Neural cell (in vitro differentiated cells): ENCODE measurements around the gene CFAP161. TPM values are rescaled to one million over a fixed set of nuclear protein-coding genes. Genes with fewer than 3 reads are reported as not detected.

ENCODE experiments used
- H2AFZ ChIP-seq: fragments of 200-600, 300-800 bp; sonication (generic), shearing (Covaris generic); 2 replicates; pipeline ENCODE4 v1.6.0; 2014; ENCODE audit warnings: low read depth, mild to moderate bottlenecking, antibody characterized with exemption, low read length, moderate library complexity
- H3F3A ChIP-seq: fragments of 200-600 bp; shearing (Covaris generic); 2 replicates; pipeline ENCODE4 v1.6.1; 2016; ENCODE audit warnings: mild to moderate bottlenecking, moderate library complexity, mixed read lengths, antibody characterized with exemption, low read length; ENCODE audit not compliant: insufficient read depth, poor library complexity, severe bottlenecking
- H3K27ac ChIP-seq: fragments of 200-600, 300-800 bp; sonication (generic), shearing (Covaris generic); 2 replicates; pipeline ENCODE4 v1.5.1; 2014; ENCODE audit warnings: mild to moderate bottlenecking, low read length, moderate library complexity
- H3K27me3 ChIP-seq: fragments of 300-800, 200-600 bp; sonication (generic), shearing (Covaris generic); 2 replicates; pipeline ENCODE4 v1.6.0; 2014; ENCODE audit warnings: mild to moderate bottlenecking, low read depth, low read length, moderate library complexity; ENCODE audit not compliant: insufficient read depth
- H3K36me3 ChIP-seq: fragments of 300-800, 200-600 bp; sonication (generic), shearing (Covaris generic); 2 replicates; pipeline ENCODE4 v1.5.1; 2014; ENCODE audit warnings: mild to moderate bottlenecking, antibody characterized with exemption, low read length, moderate library complexity; ENCODE audit not compliant: insufficient read depth
- H3K4me2 ChIP-seq: fragments of 300-800, 200-600 bp; sonication (generic), shearing (Covaris generic); 2 replicates; pipeline ENCODE4 v1.6.0; 2014; ENCODE audit warnings: mild to moderate bottlenecking, low read length
- H3K4me3 ChIP-seq: fragments of 300-800, 200-600 bp; sonication (generic), shearing (Covaris generic); 2 replicates; pipeline ENCODE4 v1.5.1; 2014; ENCODE audit warnings: mild to moderate bottlenecking, low read length, moderate library complexity
- H3K79me2 ChIP-seq: fragments of 200-600 bp; shearing (Covaris generic); replicated peaks from 2 replicates; pipeline ENCODE4 v1.6.0; 2014; ENCODE audit warnings: mild to moderate bottlenecking, low read length, moderate library complexity; ENCODE audit not compliant: insufficient read depth
- H3K9ac ChIP-seq: fragments of 300-800, 200-600 bp; sonication (generic), shearing (Covaris generic); 2 replicates; pipeline ENCODE4 v1.6.1; 2016; ENCODE audit warnings: mild to moderate bottlenecking, low read length, mixed read lengths
- H3K9me2 ChIP-seq: fragments of 200-600 bp; shearing (Covaris generic); 2 replicates; pipeline ENCODE4 v1.6.1; 2016; ENCODE audit warnings: mild to moderate bottlenecking, low read length, mixed read lengths; ENCODE audit not compliant: insufficient read depth
- H3K9me3 ChIP-seq: fragments of 200-600, 300-800 bp; sonication (generic), shearing (Covaris generic); 2 replicates; pipeline ENCODE4 v1.6.1; 2016; ENCODE audit warnings: mild to moderate bottlenecking, mixed run types, low read length, moderate library complexity, mixed read lengths
- H4K20me1 ChIP-seq: fragments of 200-600 bp; shearing (Covaris generic); 2 replicates; pipeline ENCODE4 v1.6.1; 2016; ENCODE audit warnings: mild to moderate bottlenecking, mixed run types; ENCODE audit not compliant: insufficient read depth
- EP300 ChIP-seq: fragments of 450-650 bp; conservative IDR thresholded peaks from 2 replicates; pipeline ENCODE4 v1.6.1; 2014; ENCODE audit warnings: antibody characterized with exemption, mild to moderate bottlenecking, moderate library complexity; ENCODE audit not compliant: poor library complexity, severe bottlenecking
- EZH2 ChIP-seq: fragments of 200-600, 300-800 bp; shearing (Covaris generic), sonication (generic); IDR thresholded peaks from 2 replicates; pipeline ENCODE4 v1.6.1; 2014; ENCODE audit warnings: antibody characterized with exemption, low read length, borderline replicate concordance, mild to moderate bottlenecking; ENCODE audit not compliant: insufficient read depth, poor library complexity, severe bottlenecking
- MXI1 ChIP-seq: fragments of 450-650 bp; conservative IDR thresholded peaks from 2 replicates; pipeline ENCODE4 v1.6.1; 2014; ENCODE audit warnings: antibody characterized with exemption, mild to moderate bottlenecking; ENCODE audit not compliant: poor library complexity, severe bottlenecking
- POLR2AphosphoS5 ChIP-seq: IDR thresholded peaks from 2 replicates; pipeline ENCODE4 v1.6.1; 2012
- RAD21 ChIP-seq: fragments of 450-650 bp; conservative IDR thresholded peaks from 2 replicates; pipeline ENCODE4 v1.6.1; 2014; ENCODE audit warnings: antibody characterized with exemption, mild to moderate bottlenecking, moderate library complexity
- REST ChIP-seq: IDR thresholded peaks from 2 replicates; pipeline ENCODE4 v1.6.1; 2012; ENCODE audit warnings: borderline replicate concordance
- SMC3 ChIP-seq: fragments of 450-650 bp; conservative IDR thresholded peaks from 2 replicates; pipeline ENCODE4 v1.6.1; 2014; ENCODE audit warnings: antibody characterized with exemption, mild to moderate bottlenecking, moderate library complexity; ENCODE audit not compliant: poor library complexity
- TAF1 ChIP-seq: IDR thresholded peaks from 2 replicates; pipeline ENCODE4 v1.6.1; 2012; ENCODE audit warnings: low read depth
- polyA plus RNA-seq: library from polyadenylated mRNA; depleted of rRNA; stranded (reverse); fragments of >200 nt; gene quantifications from 2 replicates; pipeline ENCODE4 v1.2.3, GENCODE V29; 2014
- TF ChIP-seq, protein P1 (sequence below): fragments of 450-650 bp; IDR thresholded peaks from 2 replicates; pipeline ENCODE4 v1.5.1; 2014; ENCODE audit warnings: antibody characterized with exemption, mild to moderate bottlenecking, moderate library complexity; ENCODE audit not compliant: poor library complexity, severe bottlenecking

CFAP161 gene
- polyA plus RNA-seq, 1 donor from 2014 or later: not detected

DNA sequence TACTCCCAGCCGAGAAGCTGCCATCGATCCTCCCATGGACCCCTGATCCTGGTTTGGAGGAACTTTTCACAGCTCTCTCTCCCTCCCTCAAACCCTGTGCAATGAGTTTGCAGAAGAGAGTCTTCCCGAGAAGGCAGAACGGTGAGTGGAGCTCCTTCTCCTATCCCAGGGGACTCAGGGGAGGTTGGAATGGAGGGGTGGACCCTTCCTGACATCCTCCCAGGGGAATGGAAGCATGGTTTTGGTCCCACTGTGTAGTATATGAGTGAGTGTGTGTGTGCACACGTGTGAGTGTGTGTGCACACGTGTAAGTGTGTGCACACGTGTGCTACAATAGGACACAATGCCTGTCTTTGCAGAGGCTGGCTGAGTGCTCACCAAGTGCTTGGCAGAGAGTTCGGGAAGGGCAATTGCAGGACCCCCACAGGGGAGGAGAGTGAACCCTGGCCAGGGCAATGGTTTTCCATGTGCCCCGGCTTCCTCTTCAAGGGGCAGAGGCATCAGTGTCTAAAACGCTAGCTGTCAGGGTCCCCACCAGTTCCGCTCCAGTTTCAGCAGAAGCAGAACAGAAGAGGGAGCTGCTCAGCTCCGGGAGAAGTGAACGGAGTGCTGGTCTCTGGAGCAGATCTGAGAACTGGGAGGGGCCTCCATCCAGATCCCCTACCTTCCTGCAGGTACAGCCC lies 48.8 kb downstream of the CFAP161 start:
- Histone ChIP-seq H3K79me2 (no peaks in the 10 kb centered on the region), H3K9ac (no peak overlapping the region), H3K36me3 (no peaks in the 10 kb centered on the region), H3K27me3 (no peaks in the 10 kb centered on the region), H2AFZ (no peak overlapping the region), H4K20me1 (no peaks in the 10 kb centered on the region), H3F3A (no peaks in the 10 kb centered on the region), H3K9me2 (no peaks in the 10 kb centered on the region), H3K4me2 (no peak overlapping the region), H3K4me3 (no peak overlapping the region), H3K9me3 (no peaks in the 10 kb centered on the region), H3K27ac (no peak overlapping the region)
- no peak for TF ChIP-seq MXI1
- TF ChIP-seq, protein P1, sequence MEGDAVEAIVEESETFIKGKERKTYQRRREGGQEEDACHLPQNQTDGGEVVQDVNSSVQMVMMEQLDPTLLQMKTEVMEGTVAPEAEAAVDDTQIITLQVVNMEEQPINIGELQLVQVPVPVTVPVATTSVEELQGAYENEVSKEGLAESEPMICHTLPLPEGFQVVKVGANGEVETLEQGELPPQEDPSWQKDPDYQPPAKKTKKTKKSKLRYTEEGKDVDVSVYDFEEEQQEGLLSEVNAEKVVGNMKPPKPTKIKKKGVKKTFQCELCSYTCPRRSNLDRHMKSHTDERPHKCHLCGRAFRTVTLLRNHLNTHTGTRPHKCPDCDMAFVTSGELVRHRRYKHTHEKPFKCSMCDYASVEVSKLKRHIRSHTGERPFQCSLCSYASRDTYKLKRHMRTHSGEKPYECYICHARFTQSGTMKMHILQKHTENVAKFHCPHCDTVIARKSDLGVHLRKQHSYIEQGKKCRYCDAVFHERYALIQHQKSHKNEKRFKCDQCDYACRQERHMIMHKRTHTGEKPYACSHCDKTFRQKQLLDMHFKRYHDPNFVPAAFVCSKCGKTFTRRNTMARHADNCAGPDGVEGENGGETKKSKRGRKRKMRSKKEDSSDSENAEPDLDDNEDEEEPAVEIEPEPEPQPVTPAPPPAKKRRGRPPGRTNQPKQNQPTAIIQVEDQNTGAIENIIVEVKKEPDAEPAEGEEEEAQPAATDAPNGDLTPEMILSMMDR: no peak
- TF ChIP-seq POLR2AphosphoS5: no peak
- no peak for TF ChIP-seq REST
- TF ChIP-seq TAF1: no peak
- TF ChIP-seq EP300: no peak

DNA sequence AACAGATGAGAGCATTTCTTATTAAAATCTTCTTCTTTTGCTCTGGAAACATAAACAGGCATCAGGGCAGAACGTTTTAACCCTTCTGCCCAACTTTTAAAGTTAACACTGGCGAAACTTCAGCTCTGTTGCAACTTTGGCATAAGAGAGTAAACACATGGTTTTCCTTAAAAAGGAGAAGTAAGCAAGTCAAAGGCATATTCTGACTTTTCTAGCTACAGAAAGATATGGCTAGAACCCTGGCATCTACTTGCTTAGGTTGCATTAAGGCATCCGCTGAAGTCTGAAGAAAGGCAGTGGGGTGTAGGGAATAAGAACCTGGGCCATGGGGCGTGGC lies 49.3 kb downstream of the CFAP161 start:
- Histone ChIP-seq H3K4me3 (no peak overlapping the region), H3K9ac (no peak overlapping the region), H3K79me2 (no peaks in the 10 kb centered on the region), H3K27me3 (no peaks in the 10 kb centered on the region), H3K9me3 (no peaks in the 10 kb centered on the region), H3K9me2 (no peaks in the 10 kb centered on the region), H3F3A (no peaks in the 10 kb centered on the region), H2AFZ (no peak overlapping the region), H3K27ac (no peak overlapping the region), H4K20me1 (no peaks in the 10 kb centered on the region), H3K4me2 (no peak overlapping the region), H3K36me3 (no peaks in the 10 kb centered on the region)
- TF ChIP-seq EZH2 (no peak), POLR2AphosphoS5 (no peak), REST (no peak), RAD21 (no peak), TAF1 (no peak), EP300 (no peak), SMC3 (no peak), MXI1 (no peak)
- TF ChIP-seq, protein P1: no peak
